ENCODE results near the gene YIF1A.

GRCh38 chr11:66264914-66265313 is 24.0 kb downstream of the YIF1A start:
- TF ChIP-seq, protein P1, sequence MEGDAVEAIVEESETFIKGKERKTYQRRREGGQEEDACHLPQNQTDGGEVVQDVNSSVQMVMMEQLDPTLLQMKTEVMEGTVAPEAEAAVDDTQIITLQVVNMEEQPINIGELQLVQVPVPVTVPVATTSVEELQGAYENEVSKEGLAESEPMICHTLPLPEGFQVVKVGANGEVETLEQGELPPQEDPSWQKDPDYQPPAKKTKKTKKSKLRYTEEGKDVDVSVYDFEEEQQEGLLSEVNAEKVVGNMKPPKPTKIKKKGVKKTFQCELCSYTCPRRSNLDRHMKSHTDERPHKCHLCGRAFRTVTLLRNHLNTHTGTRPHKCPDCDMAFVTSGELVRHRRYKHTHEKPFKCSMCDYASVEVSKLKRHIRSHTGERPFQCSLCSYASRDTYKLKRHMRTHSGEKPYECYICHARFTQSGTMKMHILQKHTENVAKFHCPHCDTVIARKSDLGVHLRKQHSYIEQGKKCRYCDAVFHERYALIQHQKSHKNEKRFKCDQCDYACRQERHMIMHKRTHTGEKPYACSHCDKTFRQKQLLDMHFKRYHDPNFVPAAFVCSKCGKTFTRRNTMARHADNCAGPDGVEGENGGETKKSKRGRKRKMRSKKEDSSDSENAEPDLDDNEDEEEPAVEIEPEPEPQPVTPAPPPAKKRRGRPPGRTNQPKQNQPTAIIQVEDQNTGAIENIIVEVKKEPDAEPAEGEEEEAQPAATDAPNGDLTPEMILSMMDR (optimal IDR thresholded peaks at IDR 0.05 in 1 of 3, IDR thresholded peaks at IDR 0.05 in 1 of 3, conservative IDR thresholded peaks at IDR 0.05 in 1 of 3; ENCODE audit: extremely low read depth in 1 of 3, insufficient read depth in 2 of 3, low read length in 3 of 3), result peak; percentile 48 to 76 (median 58)
- no peak for TF ChIP-seq EZH2 (IDR thresholded peaks at IDR 0.05; ENCODE audit: low read length)
